GM12801 (cell line): ENCODE measurements around the gene GALNT2.

Experiments
- CTCF ChIP-seq: IDR thresholded peaks from one replicate; pipeline ENCODE4 v1.5.1; 2011; ENCODE audit warnings: control low read depth; ENCODE audit not compliant: insufficient read length; ENCODE audit errors: extremely low read depth

GALNT2 gene

GRCh38 chr1:230175163-230175747 lies 108.2 kb downstream of the GALNT2 start:
- TF ChIP-seq CTCF: no peak

GRCh38 chr1:230175839-230176238 lies 108.8 kb downstream of the GALNT2 start:
- TF ChIP-seq CTCF: no peak

- TF ChIP-seq CTCF: no peak
Observed at GRCh38 chr1:230176326-230176725, 109.3 kb downstream of the GALNT2 start.

GRCh38 chr1:230176871-230177411 lies 109.9 kb downstream of the GALNT2 start:
- TF ChIP-seq CTCF: no peak

- no peak for TF ChIP-seq CTCF
Observed at GRCh38 chr1:230179249-230179648, 112.2 kb downstream of the GALNT2 start.

- TF ChIP-seq CTCF: no peak
Observed at GRCh38 chr1:230185076-230186001, 118.3 kb downstream of the GALNT2 start.

GRCh38 chr1:230186003-230186863 lies 119.2 kb downstream of the GALNT2 start:
- no peak for TF ChIP-seq CTCF
